ENCODE results near the gene PAK1. TPM values are rescaled to one million over a fixed set of nuclear protein-coding genes. Genes with fewer than 3 reads are reported as not detected.

PAK1 gene
- total RNA-seq, 1 experiment from 2014 or later: 26.1 TPM

DNA sequence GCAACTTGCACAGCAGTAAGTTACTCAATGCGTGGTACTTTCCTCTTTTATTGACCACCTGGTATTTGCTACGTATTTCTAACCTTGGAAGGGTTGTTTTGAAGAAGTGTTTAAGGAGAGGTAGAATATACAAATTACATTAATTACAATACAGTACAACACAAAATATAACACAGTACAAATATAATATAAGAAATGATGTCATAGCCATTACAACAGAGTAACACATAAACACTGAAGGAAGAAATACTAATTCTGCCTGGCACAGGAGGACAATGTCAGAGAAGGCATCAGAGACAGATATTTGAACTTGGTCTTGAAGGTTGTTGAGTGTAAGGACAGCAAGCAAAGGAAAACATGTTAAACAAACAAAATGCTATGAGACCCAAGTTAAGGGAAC, 25.6 kb downstream of the PAK1 start:
- Histone ChIP-seq H4K20me1 (ENCODE audit: low read length) (no peaks in the 10 kb centered on the region), H3K4me1 (ENCODE audit: insufficient read depth, low read length) (no peaks in the 10 kb centered on the region), H3K27me3 (ENCODE audit: low read length) (no peaks in the 10 kb centered on the region), H3K4me3 (ENCODE audit: low read length) (no peak overlapping the region), H3K36me3 (ENCODE audit: low read depth, low read length) (no peaks in the 10 kb centered on the region), H3K9ac (ENCODE audit: low read length) (no peak overlapping the region), H3K27ac (ENCODE audit: low read length) (no peak overlapping the region), H3K9me2 (replicated peaks; ENCODE audit: low read length) (no peaks in the 10 kb centered on the region), H3K4me2 (ENCODE audit: low read length) (no peak overlapping the region), H3F3A (ENCODE audit: low read length, unreplicated experiment) (no peaks in the 10 kb centered on the region), H3K9me3 (ENCODE audit: low read length) (no peaks in the 10 kb centered on the region), H3K79me2 (ENCODE audit: low read length) (no peaks in the 10 kb centered on the region), H2AFZ (ENCODE audit: low read length) (no peak overlapping the region)
- ATAC-seq (no peak), DNase-seq (no peak)
- no TSS peak for BruUV-seq (replicated peaks)
- ChIA-PET POLR2A (ENCODE audit: unreplicated experiment) (no interaction called here), CTCF (no interaction called here)
- TF ChIP-seq, protein P1, sequence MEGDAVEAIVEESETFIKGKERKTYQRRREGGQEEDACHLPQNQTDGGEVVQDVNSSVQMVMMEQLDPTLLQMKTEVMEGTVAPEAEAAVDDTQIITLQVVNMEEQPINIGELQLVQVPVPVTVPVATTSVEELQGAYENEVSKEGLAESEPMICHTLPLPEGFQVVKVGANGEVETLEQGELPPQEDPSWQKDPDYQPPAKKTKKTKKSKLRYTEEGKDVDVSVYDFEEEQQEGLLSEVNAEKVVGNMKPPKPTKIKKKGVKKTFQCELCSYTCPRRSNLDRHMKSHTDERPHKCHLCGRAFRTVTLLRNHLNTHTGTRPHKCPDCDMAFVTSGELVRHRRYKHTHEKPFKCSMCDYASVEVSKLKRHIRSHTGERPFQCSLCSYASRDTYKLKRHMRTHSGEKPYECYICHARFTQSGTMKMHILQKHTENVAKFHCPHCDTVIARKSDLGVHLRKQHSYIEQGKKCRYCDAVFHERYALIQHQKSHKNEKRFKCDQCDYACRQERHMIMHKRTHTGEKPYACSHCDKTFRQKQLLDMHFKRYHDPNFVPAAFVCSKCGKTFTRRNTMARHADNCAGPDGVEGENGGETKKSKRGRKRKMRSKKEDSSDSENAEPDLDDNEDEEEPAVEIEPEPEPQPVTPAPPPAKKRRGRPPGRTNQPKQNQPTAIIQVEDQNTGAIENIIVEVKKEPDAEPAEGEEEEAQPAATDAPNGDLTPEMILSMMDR (conservative IDR thresholded peaks at IDR 0.05; ENCODE audit: low read depth, low read length): no peak
- no peak for TF ChIP-seq EZH2phosphoT487 (IDR thresholded peaks at IDR 0.05; ENCODE audit: borderline replicate concordance, low read length)
- no peak for TF ChIP-seq EZH2 (IDR thresholded peaks at IDR 0.05; ENCODE audit: low read length, unreplicated experiment)
- intact Hi-C loops (cut with micrococcal nuclease): no loop called here

DNA sequence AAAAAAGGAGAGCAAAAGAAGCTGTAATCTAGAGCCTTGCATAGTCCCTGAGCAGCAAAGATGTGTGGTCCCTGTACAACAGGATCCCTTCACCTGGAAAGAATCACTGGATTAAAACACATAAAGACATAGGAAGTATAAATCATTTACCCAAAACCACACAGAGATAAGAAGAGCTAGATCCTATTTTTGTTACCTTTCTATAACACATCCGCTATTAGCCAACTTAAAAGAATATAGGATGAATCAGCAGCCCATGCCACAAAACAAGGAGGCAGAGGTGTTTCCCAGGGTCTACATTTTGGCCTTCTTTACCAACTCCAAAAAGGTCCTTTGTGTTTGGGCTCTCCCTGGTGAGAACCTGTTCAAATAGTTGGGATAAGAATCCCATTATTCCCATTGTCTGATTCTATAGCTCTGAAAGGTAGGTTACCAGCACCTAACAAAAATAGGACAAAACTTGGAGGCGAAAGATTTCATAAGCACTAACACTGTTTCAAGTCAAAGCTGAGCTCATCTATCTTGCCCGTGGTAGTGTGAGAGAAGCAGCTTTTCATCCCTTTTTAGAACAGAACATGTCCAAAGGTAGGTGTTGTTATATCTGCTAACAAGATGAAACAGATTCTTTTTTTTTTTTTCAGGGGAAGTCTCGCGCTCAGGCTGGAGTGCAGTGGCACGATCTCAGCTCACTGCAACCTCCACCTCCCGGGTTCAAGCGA, 26.8 kb downstream of the PAK1 start:
- H3K4me2 ChIP-seq (ENCODE audit: low read length): no peak overlapping the region
- intact Hi-C loops (cut with micrococcal nuclease): no loop called here
- no peaks in the 10 kb centered on the region for H3K9me2 ChIP-seq (replicated peaks; ENCODE audit: low read length)
- no peaks in the 10 kb centered on the region for H3K4me1 ChIP-seq (ENCODE audit: insufficient read depth, low read length)
- TF ChIP-seq EZH2 (IDR thresholded peaks at IDR 0.05; ENCODE audit: low read length, unreplicated experiment): no peak
- TF ChIP-seq EZH2phosphoT487 (IDR thresholded peaks at IDR 0.05; ENCODE audit: borderline replicate concordance, low read length): no peak
- H3K9ac ChIP-seq (ENCODE audit: low read length): no peak overlapping the region
- no peaks in the 10 kb centered on the region for H3K79me2 ChIP-seq (ENCODE audit: low read length)
- no peaks in the 10 kb centered on the region for H3F3A ChIP-seq (ENCODE audit: low read length, unreplicated experiment)
- H2AFZ ChIP-seq (ENCODE audit: low read length): no peak overlapping the region
- no peaks in the 10 kb centered on the region for H3K27me3 ChIP-seq (ENCODE audit: low read length)
- H3K36me3 ChIP-seq (ENCODE audit: low read depth, low read length): no peaks in the 10 kb centered on the region
- no peaks in the 10 kb centered on the region for H4K20me1 ChIP-seq (ENCODE audit: low read length)
- DNase-seq (peak; percentile 12), ATAC-seq (no peak)
- BruUV-seq (replicated peaks): no TSS peak
- no peak overlapping the region for H3K4me3 ChIP-seq (ENCODE audit: low read length)
- CTCF ChIA-PET: no interaction called here
- H3K9me3 ChIP-seq (ENCODE audit: low read length): no peaks in the 10 kb centered on the region
- POLR2A ChIA-PET (ENCODE audit: unreplicated experiment): interaction anchor here (0.6 kb wide), 2 partner anchors 70 to 171 kb away, joined by 3 to 13 read pairs; no protein-coding TSS in a partner anchor
- H3K27ac ChIP-seq (ENCODE audit: low read length): no peak overlapping the region

DNA sequence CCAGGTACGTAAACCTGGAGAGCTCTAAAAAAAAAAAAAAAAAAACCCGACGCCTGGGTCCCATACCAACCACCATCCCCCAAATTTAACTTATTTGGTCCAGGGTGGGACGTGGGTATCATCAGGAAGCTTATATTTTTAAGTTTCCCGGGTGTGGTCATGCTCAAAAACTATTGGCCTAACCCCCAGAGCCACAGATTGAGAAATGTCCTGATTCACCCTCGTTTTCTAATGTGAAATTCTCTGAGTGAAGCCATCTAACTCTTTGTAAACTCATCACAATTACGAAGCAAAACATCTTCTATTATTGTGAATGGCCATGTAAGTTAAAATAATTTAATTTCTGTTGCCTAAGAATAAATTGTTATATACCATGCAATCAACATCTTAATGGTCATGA, 29.6 kb downstream of the PAK1 start:
- H4K20me1 ChIP-seq (ENCODE audit: low read length): no peaks in the 10 kb centered on the region

More for the DNA sequence above, 29.6 kb downstream of the PAK1 start:
- H3K27me3 ChIP-seq (ENCODE audit: low read length): no peaks in the 10 kb centered on the region
- no peaks in the 10 kb centered on the region for H3K9me3 ChIP-seq (ENCODE audit: low read length)
- no peaks in the 10 kb centered on the region for H3K4me1 ChIP-seq (ENCODE audit: insufficient read depth, low read length)
- BruUV-seq (replicated peaks): no TSS peak
- TF ChIP-seq, protein P1 (conservative IDR thresholded peaks at IDR 0.05; ENCODE audit: low read depth, low read length): no peak
- no peak for TF ChIP-seq EZH2phosphoT487 (IDR thresholded peaks at IDR 0.05; ENCODE audit: borderline replicate concordance, low read length)
- TF ChIP-seq EZH2 (IDR thresholded peaks at IDR 0.05; ENCODE audit: low read length, unreplicated experiment): no peak
- H3K36me3 ChIP-seq (ENCODE audit: low read depth, low read length): no peaks in the 10 kb centered on the region
- H3K79me2 ChIP-seq (ENCODE audit: low read length): no peaks in the 10 kb centered on the region
- CTCF ChIA-PET: no interaction called here
- H3K27ac ChIP-seq (ENCODE audit: low read length): no peak overlapping the region
- ATAC-seq (no peak), DNase-seq (no peak)
- H2AFZ ChIP-seq (ENCODE audit: low read length): no peak overlapping the region
- no peak overlapping the region for H3K9ac ChIP-seq (ENCODE audit: low read length)
- no peaks in the 10 kb centered on the region for H3K9me2 ChIP-seq (replicated peaks; ENCODE audit: low read length)
- no peak overlapping the region for H3K4me2 ChIP-seq (ENCODE audit: low read length)
- H3K4me3 ChIP-seq (ENCODE audit: low read length): no peak overlapping the region
- H3F3A ChIP-seq (ENCODE audit: low read length, unreplicated experiment): no peaks in the 10 kb centered on the region
- intact Hi-C loops (cut with micrococcal nuclease): no loop called here
- POLR2A ChIA-PET (ENCODE audit: unreplicated experiment): no interaction called here
